K562 (cell line): Measurements from ENCODE around the gene PLCL1. TPM values are rescaled to one million over a fixed set of nuclear protein-coding genes. Genes with fewer than 3 reads are reported as not detected.
A peak's percentile ranks its signal among the peaks of the same experiment; 100 is the strongest.

Experiments
- ATAC-seq: fragments of 200-7000 bp; cut with Tn5 transposase; 3 replicates; pipeline ENCODE4 v1.9.1; 2020; ENCODE audit warnings: moderate library complexity
- BruUV-seq: library from RNA; stranded (reverse); fragments of 400-500 nt; replicated peaks from 2 replicates; lab custom pipeline; 2021; lab: Mats Ljungman, UMichigan
- CTCF ChIA-PET: fragments of 300-600 bp; formaldehyde crosslinking; extraction: SDS; loops from one replicate; lab custom pipeline; 2021; ENCODE audit warnings: low intra/inter-chr PET ratio; lab: Yijun Ruan, JAX
- POLR2A ChIA-PET: fragments of 300-600, 350-650 bp; sonication (Branson Sonifier 250); formaldehyde crosslinking; extraction: SDS; loops from one replicate; lab custom pipeline; 2021; ENCODE audit warnings: antibody characterized with exemption, inconsistent platforms; lab: Yijun Ruan, JAX
- DNase-seq, 4 experiments: peaks; one replicate each; pipeline versions ENCODE4 v3.0.0 to v3.0.0-alpha.2; 2011 to 2018; ENCODE audit warnings: low spot score in 3 of 4, mixed read lengths in 3 of 4; ENCODE audit errors: extremely low read depth in 1 of 4
- FAIRE-seq: peaks from 2 replicates; lab custom pipeline; 2011; peaks lifted over from hg19 to GRCh38; lab: Jason Lieb, UNC
- H2AFZ ChIP-seq: 2 replicates; pipeline ENCODE4 v1.6.0; 2011; ENCODE audit warnings: low read depth, low read length, control low read depth, inconsistent platforms
- H3K27ac ChIP-seq: fragments of 200-600 bp; 3 replicates; pipeline ENCODE4 v1.8.0; 2011; ENCODE audit warnings: low read depth, mild to moderate bottlenecking, control low read depth, inconsistent platforms, low read length, moderate library complexity, mixed read lengths; ENCODE audit errors: extremely low read depth
- H3K27me3 ChIP-seq, 2 experiments: fragments of 300-600 bp in 1 of 2; 2 replicates in 1 of 2; 3 replicates in 1 of 2; pipeline versions ENCODE4 v1.6.0 to v1.8.0; 2011; ENCODE audit warnings: inconsistent platforms in 2 of 2, low read length in 2 of 2, mild to moderate bottlenecking in 1 of 2, mixed read lengths in 1 of 2, moderate library complexity in 1 of 2; ENCODE audit not compliant: control insufficient read depth in 2 of 2, insufficient read depth in 2 of 2
- H3K36me3 ChIP-seq: fragments of 300-600 bp; 3 replicates; pipeline ENCODE4 v1.8.0; 2011; ENCODE audit warnings: mild to moderate bottlenecking, low read length, inconsistent platforms; ENCODE audit not compliant: control insufficient read depth, insufficient read depth
- H3K4me1 ChIP-seq, 2 experiments: fragments of 200-600 bp in 1 of 2; replicated peaks in 1 of 2; 2 replicates in 1 of 2; 3 replicates in 1 of 2; pipeline versions ENCODE4 v1.5.1 to v1.8.0; 2011; ENCODE audit warnings: inconsistent platforms in 2 of 2, low read length in 2 of 2, mild to moderate bottlenecking in 1 of 2, mixed read lengths in 1 of 2, moderate library complexity in 1 of 2; ENCODE audit not compliant: control insufficient read depth in 2 of 2, insufficient read depth in 2 of 2
- H3K4me2 ChIP-seq: 2 replicates; pipeline ENCODE4 v1.6.1; 2011; ENCODE audit warnings: low read length, control low read depth, inconsistent platforms, mixed read lengths; ENCODE audit not compliant: insufficient read depth
- H3K4me3 ChIP-seq: fragments of 200-600 bp; sonication (generic), shearing (Covaris generic); 2 replicates; pipeline ENCODE4 v1.5.1; 2016; ENCODE audit warnings: control low read depth, inconsistent platforms
- H3K79me2 ChIP-seq: fragments of 200-600 bp; 3 replicates; pipeline ENCODE4 v1.8.0; 2011; ENCODE audit warnings: low read length, inconsistent platforms; ENCODE audit not compliant: control insufficient read depth, insufficient read depth
- H3K9ac ChIP-seq, 2 experiments: 2 replicates each; pipeline versions ENCODE4 v1.6.0 to v1.6.1; 2011; ENCODE audit warnings: low read depth in 2 of 2, low read length in 2 of 2, control low read depth in 1 of 2, inconsistent platforms in 1 of 2, mild to moderate bottlenecking in 1 of 2, mixed read lengths in 1 of 2; ENCODE audit not compliant: insufficient read depth in 1 of 2
- H3K9me1 ChIP-seq: one replicate; pipeline ENCODE4 v1.6.0; 2011; ENCODE audit warnings: inconsistent platforms, mild to moderate bottlenecking, low read length, moderate library complexity; ENCODE audit not compliant: control insufficient read depth, insufficient read depth
- H3K9me3 ChIP-seq: replicated peaks from 2 replicates; pipeline ENCODE4 v1.5.1; 2011; ENCODE audit warnings: low read depth, low read length, inconsistent platforms; ENCODE audit not compliant: control insufficient read depth, insufficient read depth
- H4K20me1 ChIP-seq: replicated peaks from 2 replicates; pipeline ENCODE4 v1.6.1; 2011; ENCODE audit warnings: low read length, inconsistent platforms, mixed read lengths; ENCODE audit not compliant: control insufficient read depth, insufficient read depth
- CBFA2T3 ChIP-seq: fragments of 450-650 bp; IDR thresholded peaks from 2 replicates; pipeline ENCODE4 v1.6.1; 2017
- CEBPB ChIP-seq: fragments of 450-650 bp; IDR thresholded peaks from 2 replicates; pipeline ENCODE4 v1.6.1; 2016; ENCODE audit warnings: missing genetic modification characterization, missing compliant biosample characterization
- EP300 ChIP-seq: IDR thresholded peaks from 2 replicates; pipeline ENCODE4 v1.6.1; 2012; ENCODE audit warnings: low read length, improper control_type of control experiment
- ESRRA ChIP-seq: fragments of 450-650 bp; IDR thresholded peaks from 2 replicates; pipeline ENCODE4 v1.6.1; 2014; ENCODE audit warnings: low read depth, mild to moderate bottlenecking, moderate library complexity, borderline replicate concordance
- ESRRB ChIP-seq: fragments of 250-450 bp; sonication (Bioruptor Pico); IDR thresholded peaks from 2 replicates; pipeline ENCODE4 v1.5.0; 2020; ENCODE audit warnings: mild to moderate bottlenecking, moderate library complexity, borderline replicate concordance
- ETV6 ChIP-seq, 3 experiments: fragments of 150-350 bp in 1 of 3; sonication (generic) in 1 of 3; formaldehyde crosslinking in 1 of 3; IDR thresholded peaks; 2 replicates each; pipeline versions ENCODE4 v1.6.1 to v1.8.0; 2014 to 2022; ENCODE audit warnings: borderline replicate concordance in 2 of 3, low read depth in 2 of 3, antibody characterized with exemption in 1 of 3, low read length in 1 of 3, mild to moderate bottlenecking in 1 of 3, missing genetic modification reagents in 1 of 3
- LCOR ChIP-seq: sonication (generic); formaldehyde crosslinking; IDR thresholded peaks from 2 replicates; pipeline ENCODE4 v1.8.0; 2022; ENCODE audit warnings: mild to moderate bottlenecking, missing genetic modification reagents
- MCM3 ChIP-seq: fragments of 450-650 bp; IDR thresholded peaks from 2 replicates; pipeline ENCODE4 v1.6.1; 2016
- MNT ChIP-seq, 2 experiments: fragments of 450-650 bp; conservative IDR thresholded peaks; 2 replicates each; pipeline ENCODE4 v1.6.1; 2017; ENCODE audit warnings: mild to moderate bottlenecking in 2 of 2, moderate library complexity in 2 of 2
- RFX1 ChIP-seq: fragments of 450-650 bp; IDR thresholded peaks from 2 replicates; pipeline ENCODE4 v1.6.1; 2016; ENCODE audit warnings: mild to moderate bottlenecking, moderate library complexity
- SMAD2 ChIP-seq: fragments of 150-350 bp; IDR thresholded peaks from 2 replicates; pipeline ENCODE4 v1.6.1; 2014; ENCODE audit warnings: low read depth, mild to moderate bottlenecking, low read length
- TAL1 ChIP-seq: fragments of 450-650 bp; IDR thresholded peaks from 2 replicates; pipeline ENCODE4 v1.6.1; 2016; ENCODE audit warnings: mild to moderate bottlenecking
- TEAD4 ChIP-seq, 2 experiments: sonication (generic) in 1 of 2; formaldehyde crosslinking in 1 of 2; IDR thresholded peaks; 2 replicates each; pipeline versions ENCODE4 v1.6.1 to v1.8.0; 2012 to 2022; ENCODE audit warnings: borderline replicate concordance in 1 of 2, inconsistent platforms in 1 of 2, low read length in 1 of 2, mild to moderate bottlenecking in 1 of 2, missing genetic modification reagents in 1 of 2
- ZBTB26 ChIP-seq: fragments of 450-650 bp; formaldehyde crosslinking; IDR thresholded peaks from 2 replicates; pipeline ENCODE4 v1.4.0; 2022; ENCODE audit warnings: missing genetic modification characterization
- ZNF143 ChIP-seq: sonication (generic); formaldehyde crosslinking; IDR thresholded peaks from 2 replicates; pipeline ENCODE4 v1.9.0; 2022; ENCODE audit warnings: mild to moderate bottlenecking, missing genetic modification reagents
- ZNF511 ChIP-seq: sonication (generic); formaldehyde crosslinking; IDR thresholded peaks from 2 replicates; pipeline ENCODE4 v1.8.0; 2022; ENCODE audit warnings: mild to moderate bottlenecking, missing genetic modification reagents
- ZNF766 ChIP-seq: fragments of 200-800 bp; sonication (Bioruptor generic); conservative IDR thresholded peaks from 2 replicates; pipeline ENCODE4 v1.6.1; 2016; ENCODE audit warnings: missing genetic modification characterization, missing compliant biosample characterization
- WGBS: fragments of 100-300 bp; shearing (Covaris generic); methylation state at CpG from one replicate; pipeline ENCODE4 v1.1.6; 2016; ENCODE audit warnings: low coverage, mixed read lengths; ENCODE audit not compliant: insufficient coverage; ENCODE audit errors: missing lambda C conversion rate; 5-methylcytosine and 5-hydroxymethylcytosine counted together
- in situ Hi-C: fragments of 300-500 bp; cut with MboI; formaldehyde crosslinking; loops from 4 replicates; pipeline ENCODE4 v1.15.0; 2018; ENCODE audit warnings: inconsistent platforms, mixed read lengths
- intact Hi-C: fragments of 100-400 bp; cut with micrococcal nuclease; formaldehyde crosslinking; loops from 2 replicates; pipeline ENCODE4 v1.14.2; 2022
- polyA plus RNA-seq, 8 experiments: library from polyadenylated mRNA; depleted of rRNA in 4 of 8; stranded (reverse) in 5 of 8; unstranded in 3 of 8; fragments of >200 nt; fragmentation: Nextera tagmentation in 2 of 8; fragmentation: Illumina TruSeq in 1 of 8; extraction: Ambion mirVana in 2 of 8; extraction: Trizol in 1 of 8; gene quantifications; 2 replicates each; pipeline versions ENCODE4 v1.2.1 to v1.2.3, GENCODE V29; 2011 to 2014; ENCODE audit warnings: inconsistent platforms in 1 of 8, missing spikeins in 1 of 8
- total RNA-seq, 7 experiments: library from RNA; depleted of rRNA in 6 of 7; stranded (reverse); fragments of >200 nt in 6 of 7; fragmentation: Illumina TruSeq in 2 of 7; extraction: Trizol in 2 of 7; gene quantifications; 2 replicates each; pipeline versions ENCODE4 v1.2.1 to v1.2.3, GENCODE V29; 2011 to 2021; ENCODE audit warnings: low replicate concordance in 1 of 7

Gene PLCL1
- total and polyA plus RNA-seq, 9 of the 15 experiments (the other 6 are each of a cell fraction or from before 2014, with no cell fraction given): 2.0 to 17.7 (median 8.6) TPM

- CTCF ChIA-PET: no interaction called here
- TF ChIP-seq SMAD2: no peak
- no peak for TF ChIP-seq RFX1
- TF ChIP-seq ZNF511 (CRISPR knock-in tag): no peak
- TF ChIP-seq ZBTB26: no peak
- no peak for TF ChIP-seq MNT (conservative IDR thresholded peaks at IDR 0.05)
- TF ChIP-seq TAL1: peak; percentile 30; the same call in 1 of the 2 replicates
- TF ChIP-seq CEBPB (tag): no peak
- TF ChIP-seq LCOR (CRISPR knock-in tag): no peak
- no peak for TF ChIP-seq ESRRB (CRISPR knock-in tag)
- TF ChIP-seq ZNF766 (CRISPR knock-in tag): no peak
- no peak for TF ChIP-seq EP300
- no peak for TF ChIP-seq ZNF143 (CRISPR knock-in tag)
- no peak for TF ChIP-seq MCM3
- TF ChIP-seq TEAD4 (IDR thresholded peaks at IDR 0.05; ENCODE audit: low read length): peak; percentile 49; the same call in 1 of the 2 replicates
- no peak for TF ChIP-seq TEAD4 (CRISPR knock-in tag; IDR thresholded peaks at IDR 0.05; ENCODE audit: borderline replicate concordance)
- TF ChIP-seq ETV6 (IDR thresholded peaks at IDR 0.05; ENCODE audit: borderline replicate concordance in 1 of 2, low read depth in 2 of 2, low read length in 1 of 2): no peak
- TF ChIP-seq ETV6 (CRISPR knock-in tag; IDR thresholded peaks at IDR 0.05; ENCODE audit: borderline replicate concordance): no peak
- TF ChIP-seq ESRRA: no peak
- TF ChIP-seq CBFA2T3: peak; percentile 61
These were observed 202.3 kb downstream of the PLCL1 start for GRCh38 chr2:198006733-198007132.

More at GRCh38 chr2:198006733-198007132, 202.3 kb downstream of the PLCL1 start:
- Histone ChIP-seq H3K79me2 (peaks cover 51% of the 10 kb centered on the region; the same call in 2 of the 3 replicates), H4K20me1 (no peaks in the 10 kb centered on the region), H3K27ac (no peak overlapping the region), H3K4me2 (no peak overlapping the region), H3K9me3 (no peaks in the 10 kb centered on the region; the same call in 1 of the 2 replicates), H3K27me3 (no peaks in the 10 kb centered on the region), H2AFZ (no peak overlapping the region), H3K4me1 (peaks cover 0 to 22% of the 10 kb centered on the region in 2 experiments; a peak in 4 of 5 replicates), H3K4me3 (no peak overlapping the region), H3K9me1 (no peaks in the 10 kb centered on the region), H3K36me3 (no peaks in the 10 kb centered on the region), H3K9ac (no peak overlapping the region)
- no TSS peak for BruUV-seq
- intact Hi-C loops: no loop called here
- in situ Hi-C loops: no loop called here
- DNase-seq (no peak), ATAC-seq (no peak), FAIRE-seq (no peak)
- POLR2A ChIA-PET: interaction anchor here (2.3 kb wide), 1 partner anchor 9 kb away, joined by 10 read pairs; no protein-coding TSS in a partner anchor
- WGBS: 8% methylated on average over 1 of the region's 1 CpG
